HG03460 (cell line): ENCODE data around the gene CHCHD10.
"Not testable (repeated sequence)": the region's sequence is repeated elsewhere in the genome, so short reads cannot be mapped to it uniquely, and the experiment has no call there.

Experiments used
- ATAC-seq: cut with Tn5 transposase; IDR thresholded peaks from one replicate; pipeline ENCODE4 v1.9.1; 2021; ENCODE audit not compliant: unreplicated experiment

The CHCHD10 gene

GRCh38 chr22:23751441-23751996, 16.3 kb downstream of the CHCHD10 start:
- ATAC-seq: peak; percentile 8

GRCh38 chr22:23750714-23751440, 16.9 kb downstream of the CHCHD10 start, which contains the start of gene ZNF70:
Gene ZNF70, minus strand, starts transcription at chr22:23751112. Its CDS starts 5,972 bp downstream, at chr22:23745140.
- ATAC-seq: peak; percentile 63

GRCh38 chr22:23750367-23750713, 17.4 kb downstream of the CHCHD10 start:
- ATAC-seq: no peak

- no peak for ATAC-seq
These were observed 17.9 kb downstream of the CHCHD10 start for GRCh38 chr22:23749841-23750301.

GRCh38 chr22:23745791-23746190, 22.0 kb downstream of the CHCHD10 start:
- ATAC-seq: no peak

- no peak for ATAC-seq
These were observed 23.3 kb downstream of the CHCHD10 start for GRCh38 chr22:23744485-23744884.

GRCh38 chr22:23744001-23744400, 23.8 kb downstream of the CHCHD10 start:
- no peak for ATAC-seq

GRCh38 chr22:23743303-23743705, 24.5 kb downstream of the CHCHD10 start:
- no peak for ATAC-seq

GRCh38 chr22:23742505-23743264, 25.1 kb downstream of the CHCHD10 start:
- ATAC-seq: no peak

GRCh38 chr22:23737696-23738095, 30.1 kb downstream of the CHCHD10 start:
- no peak for ATAC-seq

GRCh38 chr22:23728108-23728507, 39.7 kb downstream of the CHCHD10 start:
- not testable (repeated sequence) for ATAC-seq

GRCh38 chr22:23722724-23723123, 45.0 kb downstream of the CHCHD10 start:
- no peak for ATAC-seq

- ATAC-seq: no peak
These were observed 45.6 kb downstream of the CHCHD10 start for GRCh38 chr22:23722160-23722559.

- no peak for ATAC-seq
These were observed 46.9 kb downstream of the CHCHD10 start for GRCh38 chr22:23720855-23721254.

GRCh38 chr22:23718371-23719165, 49.2 kb downstream of the CHCHD10 start:
- no peak for ATAC-seq

- ATAC-seq: peak; percentile 81
These were observed 50.7 kb downstream of the CHCHD10 start for GRCh38 chr22:23716811-23717801.
